Mucosa of descending colon (tissue), 3 donors: ENCODE results near the gene SHISA7. TPM values are rescaled to one million over a fixed set of nuclear protein-coding genes. Genes with fewer than 3 reads are reported as not detected.

Experiments used
- ATAC-seq: fragments of 200-7000 bp; cut with Tn5 transposase; one replicate; pipeline ENCODE4 v1.9.1; 2020; ENCODE audit warnings: mild to moderate bottlenecking, moderate library complexity
- DNase-seq, 3 donors: peaks; one replicate each; pipeline ENCODE4 v3.0.0-alpha.2; 2020
- H3K36me3 ChIP-seq: fragments of 200-600 bp; one replicate; pipeline ENCODE4 v1.8.0; 2021; ENCODE audit warnings: low read depth, mild to moderate bottlenecking
- H3K4me1 ChIP-seq: fragments of 200-600 bp; one replicate; pipeline ENCODE4 v1.8.0; 2021; ENCODE audit warnings: low read depth, mild to moderate bottlenecking
- H3K4me3 ChIP-seq: fragments of 200-600 bp; one replicate; pipeline ENCODE4 v1.8.0; 2021; ENCODE audit warnings: mild to moderate bottlenecking
- H3K9me3 ChIP-seq: fragments of 200-600 bp; one replicate; pipeline ENCODE4 v1.8.0; 2021; ENCODE audit warnings: mild to moderate bottlenecking
- intact Hi-C, 2 donors: fragments of 100-400 bp; cut with DNase I in 1 of 2; cut with micrococcal nuclease in 1 of 2; formaldehyde crosslinking; loops; one replicate each; pipeline versions ENCODE4 v1.11.0 to v1.11.1; 2022; cut with DNase I, micrococcal nuclease
- total RNA-seq, 3 donors: library from RNA; stranded (reverse); fragmentation: NEBNext Ultra II Directional in 2 of 3; extraction: Animal tissue kit (Norgen Biotek cat#: 25700) in 2 of 3; gene quantifications; one replicate each; pipeline versions ENCODE4 v1.2.1 to v1.2.4, GENCODE V29; 2021 to 2023
- TF ChIP-seq, protein P1 (sequence below): fragments of 200-600 bp; IDR thresholded peaks from one replicate; pipeline ENCODE4 v1.8.0; 2022; ENCODE audit warnings: antibody characterized with exemption, mild to moderate bottlenecking
- donor health status: DM: no; HTN: no; CAD: no; lungs with moderate emphysema.
- donor health status: DM: no; HTN: no; CAD: no.
- donor health status: DM: no; HTN: yes; CAD: no.

SHISA7 gene
- total RNA-seq, 3 donors from 2014 or later: 0.35 TPM; not detected in 2

DNA sequence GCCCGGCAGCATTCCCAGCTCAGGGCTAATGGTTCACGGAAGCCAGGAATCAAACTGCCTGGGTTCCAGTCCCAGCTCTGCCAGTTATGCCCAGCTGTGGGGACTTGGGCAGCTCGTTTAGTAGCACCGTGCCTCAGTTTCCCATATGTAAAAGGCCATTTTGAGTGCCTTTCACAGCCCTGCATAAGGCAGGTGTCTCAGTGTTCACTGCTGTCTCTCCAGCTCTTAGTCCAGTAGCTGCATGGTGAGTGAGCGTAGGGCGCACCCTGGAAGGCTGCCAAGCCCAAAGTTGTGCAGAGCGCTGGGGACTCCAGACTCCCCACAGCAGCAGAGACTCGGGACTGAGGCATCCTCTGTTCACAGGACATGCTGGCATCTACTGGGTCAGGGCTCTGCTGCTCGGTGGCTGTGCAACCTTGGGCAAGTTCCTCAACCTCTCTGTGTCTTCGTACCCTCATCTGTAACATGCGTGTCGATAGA, 51.9 kb downstream of the SHISA7 start:
- H3K9me3 ChIP-seq: no peaks in the 10 kb centered on the region
- DNase-seq (no peak), ATAC-seq (no peak)
- intact Hi-C loops: no loop called here
- H3K4me1 ChIP-seq: peaks cover 24% of the 10 kb centered on the region
- H3K36me3 ChIP-seq: no peaks in the 10 kb centered on the region
- TF ChIP-seq, protein P1, sequence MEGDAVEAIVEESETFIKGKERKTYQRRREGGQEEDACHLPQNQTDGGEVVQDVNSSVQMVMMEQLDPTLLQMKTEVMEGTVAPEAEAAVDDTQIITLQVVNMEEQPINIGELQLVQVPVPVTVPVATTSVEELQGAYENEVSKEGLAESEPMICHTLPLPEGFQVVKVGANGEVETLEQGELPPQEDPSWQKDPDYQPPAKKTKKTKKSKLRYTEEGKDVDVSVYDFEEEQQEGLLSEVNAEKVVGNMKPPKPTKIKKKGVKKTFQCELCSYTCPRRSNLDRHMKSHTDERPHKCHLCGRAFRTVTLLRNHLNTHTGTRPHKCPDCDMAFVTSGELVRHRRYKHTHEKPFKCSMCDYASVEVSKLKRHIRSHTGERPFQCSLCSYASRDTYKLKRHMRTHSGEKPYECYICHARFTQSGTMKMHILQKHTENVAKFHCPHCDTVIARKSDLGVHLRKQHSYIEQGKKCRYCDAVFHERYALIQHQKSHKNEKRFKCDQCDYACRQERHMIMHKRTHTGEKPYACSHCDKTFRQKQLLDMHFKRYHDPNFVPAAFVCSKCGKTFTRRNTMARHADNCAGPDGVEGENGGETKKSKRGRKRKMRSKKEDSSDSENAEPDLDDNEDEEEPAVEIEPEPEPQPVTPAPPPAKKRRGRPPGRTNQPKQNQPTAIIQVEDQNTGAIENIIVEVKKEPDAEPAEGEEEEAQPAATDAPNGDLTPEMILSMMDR: no peak
- H3K4me3 ChIP-seq: no peak overlapping the region

DNA sequence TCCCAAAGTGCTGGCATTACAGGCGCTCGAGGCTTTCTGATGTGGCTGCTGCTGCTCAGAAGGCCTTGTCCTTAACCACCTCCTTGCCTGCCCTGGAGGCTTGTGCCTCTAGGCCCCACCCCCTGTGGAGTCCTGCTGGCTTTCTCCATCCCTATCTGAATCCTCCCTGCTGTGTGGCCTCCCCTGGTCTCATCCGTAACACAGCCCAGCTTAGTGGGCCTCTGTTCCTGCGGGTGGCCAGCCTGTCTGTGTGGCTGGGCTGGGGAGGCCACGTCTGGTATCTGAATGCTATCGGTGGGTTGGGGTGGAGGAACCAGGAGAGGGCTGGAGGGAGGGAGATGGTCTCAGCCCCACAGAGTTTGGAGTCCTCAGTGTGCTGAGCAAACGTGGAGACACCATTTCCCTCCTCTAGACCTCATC, 52.6 kb downstream of the SHISA7 start:
- TF ChIP-seq, protein P1: no peak
- peaks cover 24% of the 10 kb centered on the region for H3K4me1 ChIP-seq
- H3K36me3 ChIP-seq: no peaks in the 10 kb centered on the region
- H3K4me3 ChIP-seq: no peak overlapping the region
- DNase-seq (no peak), ATAC-seq (no peak)
- intact Hi-C loops: no loop called here
- no peaks in the 10 kb centered on the region for H3K9me3 ChIP-seq

DNA sequence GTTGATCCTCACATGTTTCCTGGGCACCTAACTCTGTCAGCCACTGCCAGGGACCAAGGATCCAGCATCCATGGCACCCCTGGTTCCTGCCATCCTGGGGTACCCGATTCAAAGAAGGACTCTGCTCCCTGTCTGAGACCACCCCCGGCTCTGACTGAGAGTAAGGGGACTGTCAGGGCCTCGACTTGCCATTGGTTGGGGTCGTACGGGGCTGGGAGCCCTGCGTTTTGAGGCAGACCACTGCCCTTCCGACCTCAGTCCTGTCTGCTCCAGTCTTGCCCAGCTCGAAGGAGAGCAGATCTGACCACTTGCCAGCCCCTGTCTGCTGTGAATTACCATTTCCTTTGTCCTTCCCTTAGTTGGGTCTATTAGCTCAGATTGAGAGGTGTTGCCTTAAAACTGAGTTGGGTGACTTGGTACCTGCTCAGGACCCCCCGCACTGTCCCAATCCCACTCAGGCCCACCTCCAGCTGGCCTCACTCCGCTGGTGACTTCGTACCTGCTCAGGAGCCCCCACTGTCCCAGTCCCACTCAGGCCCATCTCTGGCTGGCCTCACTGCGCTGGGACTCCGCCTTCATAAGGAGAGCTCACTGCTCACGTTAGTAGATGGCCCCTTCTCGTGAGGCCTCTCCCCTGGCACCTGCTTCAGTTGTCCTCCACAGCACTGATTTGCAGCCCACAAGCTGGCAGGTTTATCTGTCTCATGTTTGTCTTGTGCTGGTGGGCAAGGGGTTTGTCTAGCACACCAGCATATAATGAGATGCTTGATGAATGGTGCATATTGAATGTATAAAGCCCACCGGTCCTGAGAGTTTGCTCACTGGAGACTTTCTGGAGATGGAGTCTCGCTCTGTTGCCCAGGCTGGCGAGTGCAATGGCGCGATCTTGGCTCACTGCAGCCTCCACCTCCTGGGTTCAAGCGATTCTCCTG, 53.4 kb downstream of the SHISA7 start:
- Histone ChIP-seq H3K4me1 (peaks cover 29% of the 10 kb centered on the region), H3K4me3 (no peak overlapping the region), H3K9me3 (no peaks in the 10 kb centered on the region), H3K36me3 (no peaks in the 10 kb centered on the region)
- intact Hi-C loops: loop anchor here (10.0 kb wide), 2 partner anchors 85 to 95 kb away; no protein-coding TSS in a partner anchor
- TF ChIP-seq, protein P1: no peak
- DNase-seq (no peak), ATAC-seq (no peak)

DNA sequence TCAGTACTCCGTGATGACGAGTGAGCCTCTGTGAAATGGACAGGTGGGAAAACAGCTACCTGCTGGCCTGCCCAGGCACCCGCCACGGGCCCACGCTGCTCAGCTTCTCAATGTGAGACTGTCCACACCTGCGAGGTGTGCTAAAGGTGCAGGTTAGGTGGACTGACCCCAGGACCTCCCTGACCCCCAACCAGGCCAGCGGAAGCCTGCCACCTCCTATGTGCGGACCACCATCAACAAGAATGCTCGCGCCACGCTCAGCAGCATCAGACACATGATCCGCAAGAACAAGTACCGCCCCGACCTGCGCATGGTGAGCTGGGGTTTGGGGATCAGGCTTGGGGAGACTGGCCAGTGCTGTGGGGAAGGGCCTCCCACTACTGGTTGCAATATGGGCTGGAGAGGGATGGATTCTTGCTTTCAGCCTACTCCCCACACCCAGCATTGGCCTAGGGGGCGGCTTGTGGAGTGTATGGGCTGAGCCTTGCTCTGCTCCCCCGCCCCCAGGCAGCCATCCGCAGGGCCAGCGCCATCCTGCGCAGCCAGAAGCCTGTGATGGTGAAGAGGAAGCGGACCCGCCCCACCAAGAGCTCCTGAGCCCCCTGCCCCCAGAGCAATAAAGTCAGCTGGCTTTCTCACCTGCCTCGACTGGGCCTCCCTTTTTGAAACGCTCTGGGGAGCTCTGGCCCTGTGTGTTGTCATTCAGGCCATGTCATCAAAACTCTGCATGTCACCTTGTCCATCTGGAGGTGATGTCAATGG, 55.2 kb downstream of the SHISA7 start:
- no peak for ATAC-seq
- peaks cover 39% of the 10 kb centered on the region for H3K4me1 ChIP-seq
- TF ChIP-seq, protein P1: no peak

DNA sequence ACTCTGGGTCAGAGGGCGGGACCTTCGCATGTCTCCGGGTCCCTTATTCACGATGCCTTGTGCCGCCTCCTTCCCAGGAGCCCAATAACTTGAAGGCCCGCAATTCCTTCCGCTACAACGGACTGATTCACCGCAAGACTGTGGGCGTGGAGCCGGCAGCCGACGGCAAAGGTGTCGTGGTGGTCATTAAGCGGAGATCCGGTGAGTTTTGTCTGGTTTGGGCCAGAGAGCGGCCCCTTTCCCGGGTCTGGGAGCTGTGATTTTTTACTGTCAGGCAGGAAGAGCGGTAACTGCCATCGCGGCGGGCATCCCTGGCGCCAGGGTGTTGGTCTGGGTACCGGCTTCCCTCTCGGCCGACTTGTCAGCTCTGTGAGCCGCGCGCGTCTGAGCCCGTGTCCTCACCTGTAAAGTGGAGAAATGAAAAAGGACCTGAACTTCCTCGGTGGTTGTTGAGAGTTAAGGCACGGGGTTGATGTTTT, 56.6 kb downstream of the SHISA7 start:
- Histone ChIP-seq H3K4me1 (peaks cover 42% of the 10 kb centered on the region), H3K4me3 (peak overlapping the region; percentile 62), H3K36me3 (no peaks in the 10 kb centered on the region), H3K9me3 (no peaks in the 10 kb centered on the region)
- TF ChIP-seq, protein P1: no peak
- intact Hi-C loops: loop anchor here (10.0 kb wide), 2 partner anchors 82 to 92 kb away; no protein-coding TSS in a partner anchor
- ATAC-seq: no peak
- DNase-seq: peak in 2 of 3 donors; percentile 31 to 53

More for the DNA sequence above, 55.2 kb downstream of the SHISA7 start:
- Histone ChIP-seq H3K9me3 (no peaks in the 10 kb centered on the region), H3K36me3 (no peaks in the 10 kb centered on the region), H3K4me3 (no peak overlapping the region)
- intact Hi-C loops: loop anchor here (10.0 kb wide), 2 partner anchors 83 to 93 kb away; no protein-coding TSS in a partner anchor
- DNase-seq: no peak
